ENCODE data around the gene RAP1A.
"Not testable (repeated sequence)": the region's sequence is repeated elsewhere in the genome, so short reads cannot be mapped to it uniquely, and the experiment has no call there.

The RAP1A gene

GRCh38 chr1:111669268-111669667 lies 49.7 kb downstream of the RAP1A start:
- no peak for DNase-seq

- no peak for DNase-seq
Observed at GRCh38 chr1:111671852-111672251, 52.3 kb downstream of the RAP1A start.

DNA sequence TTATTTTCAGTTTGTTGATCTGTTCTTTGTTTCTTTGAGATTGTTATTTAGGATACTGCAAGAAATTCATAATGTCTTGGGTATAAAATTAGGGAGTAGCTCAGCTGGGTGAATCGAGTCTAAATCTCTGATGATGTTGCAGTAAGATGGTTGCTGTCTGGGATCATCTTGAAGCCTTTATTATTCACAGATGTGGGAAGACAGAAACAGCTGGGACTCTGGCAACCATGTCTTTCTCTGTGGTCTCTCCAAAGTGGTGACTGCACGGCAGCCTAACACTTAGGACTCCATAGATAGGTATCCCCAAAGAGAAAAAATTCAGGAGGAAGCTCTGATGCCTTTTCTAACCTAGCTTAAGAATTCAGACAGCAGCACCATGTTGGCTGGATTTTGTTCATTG lies 52.7 kb downstream of the RAP1A start:
- no peak for DNase-seq

- no peak for DNase-seq
Observed at GRCh38 chr1:111677604-111678003, 58.0 kb downstream of the RAP1A start.

- no peak for DNase-seq
Observed at GRCh38 chr1:111679541-111679940, 60.0 kb downstream of the RAP1A start.

DNA sequence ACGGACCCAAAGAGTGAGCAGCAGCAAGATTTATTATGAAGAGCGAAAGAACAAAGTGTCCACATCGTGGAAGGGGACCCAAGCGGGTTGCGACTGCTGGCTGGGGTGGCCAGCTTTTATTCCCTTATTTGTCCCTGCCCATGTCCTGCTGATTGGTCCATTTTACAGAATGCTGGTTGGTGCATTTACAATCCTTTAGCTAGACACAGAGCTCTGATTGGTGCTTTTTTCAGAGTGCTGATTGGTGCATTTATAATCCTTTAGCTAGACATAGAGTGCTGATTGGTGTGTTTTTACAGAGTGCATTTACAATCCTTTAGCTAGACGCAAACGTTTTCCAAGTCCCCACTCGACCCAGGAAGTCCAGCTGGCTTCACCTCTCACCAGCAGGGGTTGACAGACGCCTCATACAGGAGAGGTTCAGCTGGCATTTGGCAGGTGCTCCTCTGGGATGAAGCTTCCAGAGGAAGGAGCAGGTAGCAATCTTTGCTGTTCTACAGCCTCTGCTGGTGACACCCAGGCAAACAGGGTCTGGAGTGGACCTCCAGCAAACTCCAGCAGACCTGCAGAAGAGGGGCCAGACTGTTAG lies 60.7 kb downstream of the RAP1A start:
- not testable (repeated sequence) for DNase-seq

- DNase-seq = not testable (repeated sequence)
Observed at GRCh38 chr1:111685293-111686153, 65.9 kb downstream of the RAP1A start.

- no peak for DNase-seq
Observed at GRCh38 chr1:111690306-111690617, 70.7 kb downstream of the RAP1A start.

GRCh38 chr1:111691886-111692285 lies 72.3 kb downstream of the RAP1A start:
- no peak for DNase-seq

DNA sequence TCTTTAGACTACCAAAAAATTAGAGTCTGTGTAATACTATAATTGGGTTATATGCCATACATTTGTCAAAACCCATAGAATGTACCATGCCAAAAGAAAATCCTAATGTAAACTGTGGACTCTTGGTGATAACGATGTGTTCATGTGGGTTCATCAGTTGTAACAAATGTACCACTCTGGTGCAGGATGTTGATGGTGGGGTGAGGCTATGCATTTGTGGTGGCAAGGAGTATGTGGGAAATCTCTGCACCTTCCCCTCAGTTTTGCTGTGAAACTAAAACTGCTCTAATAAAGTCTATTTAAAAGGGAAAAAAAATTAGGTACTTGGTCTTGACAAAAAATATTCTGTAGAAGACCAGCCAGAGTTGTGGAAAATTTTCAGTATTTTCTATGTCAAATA lies 76.2 kb downstream of the RAP1A start:
- no peak for DNase-seq

GRCh38 chr1:111696330-111696729 lies 76.7 kb downstream of the RAP1A start:
- no peak for DNase-seq

DNA sequence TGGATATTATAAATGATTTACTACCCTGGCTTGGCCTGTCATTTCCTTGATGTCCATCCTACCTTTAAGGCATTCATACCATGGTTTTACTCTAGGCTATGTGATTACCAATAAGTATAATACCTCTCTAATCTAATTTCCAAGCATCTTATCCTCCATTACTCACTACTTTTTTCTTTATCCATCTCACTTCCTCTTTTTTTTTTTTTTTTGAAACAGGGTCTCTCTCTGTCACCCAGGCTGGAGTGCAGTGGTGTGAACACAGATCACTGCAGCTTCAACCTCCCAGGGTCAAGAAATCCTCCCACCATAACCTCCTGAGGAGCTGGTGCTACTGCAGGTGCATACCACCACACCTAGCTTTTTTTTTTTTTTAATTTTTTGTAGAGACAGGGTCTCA lies 79.7 kb downstream of the RAP1A start:
- DNase-seq = no peak

- DNase-seq = no peak
Observed at GRCh38 chr1:111702504-111703050, 83.0 kb downstream of the RAP1A start.

GRCh38 chr1:111704240-111704639 lies 84.7 kb downstream of the RAP1A start:
- DNase-seq = no peak

DNA sequence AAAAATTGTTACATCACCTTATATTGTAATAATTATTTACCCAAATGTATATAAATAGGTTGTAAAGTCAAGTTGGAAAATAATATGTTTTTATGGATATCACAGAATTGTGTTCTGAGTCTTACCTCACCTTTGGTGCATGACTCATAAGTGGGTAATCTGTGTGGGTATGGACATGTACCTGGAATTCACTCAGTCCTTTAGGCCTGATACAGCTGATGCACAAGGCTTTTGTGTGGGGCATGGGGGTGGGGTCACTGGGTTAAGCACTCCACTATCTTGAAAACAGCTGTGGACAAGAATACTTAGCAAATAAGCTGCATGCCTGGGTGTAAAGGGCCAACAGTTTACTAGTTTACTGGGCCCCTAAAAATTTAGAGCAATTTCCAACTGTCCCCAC lies 85.2 kb downstream of the RAP1A start:
- DNase-seq = no peak

DNA sequence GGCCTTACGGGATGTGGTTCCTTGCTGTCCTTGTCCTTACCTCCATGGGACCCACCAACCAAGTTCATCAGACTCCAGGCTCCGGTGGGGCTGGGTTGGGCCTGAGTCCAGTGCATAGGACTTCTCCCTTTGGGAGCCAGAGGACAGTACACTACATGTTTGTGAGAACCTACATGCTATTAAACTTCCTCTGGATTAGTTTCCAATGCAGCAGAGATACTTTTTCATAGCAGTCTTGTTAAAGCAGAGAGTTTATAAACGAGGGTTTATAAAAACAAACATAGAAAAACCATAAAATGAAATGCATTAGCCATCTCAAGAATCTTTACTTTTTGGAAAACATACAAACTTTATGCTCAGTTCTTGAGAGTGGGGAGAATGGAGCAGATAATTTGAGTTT lies 86.3 kb downstream of the RAP1A start:
- no peak for DNase-seq

DNA sequence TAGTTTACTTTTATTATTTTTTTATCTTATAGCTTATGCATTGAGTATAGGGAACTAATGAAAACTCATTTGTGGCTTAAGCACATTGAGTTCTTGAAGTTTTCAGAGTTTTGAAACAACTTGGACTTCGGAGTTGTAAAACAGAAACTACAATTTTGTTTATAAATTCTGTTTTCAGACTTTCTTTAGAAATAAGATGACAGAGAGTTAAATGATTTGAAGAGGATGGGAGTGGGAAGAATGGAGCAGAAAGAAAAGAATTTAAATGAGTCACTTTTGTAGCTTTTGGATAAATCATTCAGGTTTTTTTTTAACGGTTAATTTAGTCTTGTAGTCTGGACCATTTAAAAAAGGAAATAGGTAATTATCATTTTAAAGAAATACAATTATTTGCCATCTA lies 87.3 kb downstream of the RAP1A start:
- DNase-seq = no peak

DNA sequence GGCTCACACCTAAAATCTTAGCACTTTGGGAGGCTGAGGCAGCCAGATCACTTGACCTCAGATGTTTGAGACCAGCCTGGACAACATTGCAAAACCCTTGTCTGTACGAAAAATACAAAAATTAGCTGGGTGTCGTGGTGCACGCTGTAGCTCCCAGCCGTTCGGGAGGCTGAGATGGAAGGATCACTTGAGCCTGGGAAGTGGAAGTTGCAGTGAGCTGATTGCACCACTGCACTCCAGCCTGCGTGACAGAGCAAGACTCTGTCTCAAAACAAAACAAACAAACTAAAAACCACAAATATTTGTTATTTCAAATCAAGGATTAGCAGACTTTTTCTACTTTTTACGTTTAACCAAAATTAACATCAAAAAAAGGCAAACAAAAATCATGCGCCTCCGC lies 88.3 kb downstream of the RAP1A start:
- no peak for DNase-seq

DNA sequence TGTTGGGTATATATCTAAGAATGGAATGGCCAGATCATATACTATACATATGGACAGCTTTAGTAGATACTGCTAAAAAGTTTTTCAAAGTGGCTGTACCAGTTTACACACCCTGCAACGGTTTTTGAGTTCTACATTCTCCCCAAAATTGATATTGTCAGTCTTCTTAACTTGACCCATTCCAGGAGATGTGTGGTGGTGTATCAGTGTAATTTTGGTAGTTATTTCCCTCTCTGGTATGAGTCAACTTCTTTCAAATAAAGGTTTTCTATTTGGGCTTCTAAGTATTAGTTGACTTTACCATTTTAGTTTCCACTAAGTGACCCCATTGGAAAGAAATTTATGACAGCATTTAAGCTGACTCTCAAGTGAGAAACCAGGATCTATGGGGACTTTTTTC lies 90.4 kb downstream of the RAP1A start:
- no peak for DNase-seq

DNA sequence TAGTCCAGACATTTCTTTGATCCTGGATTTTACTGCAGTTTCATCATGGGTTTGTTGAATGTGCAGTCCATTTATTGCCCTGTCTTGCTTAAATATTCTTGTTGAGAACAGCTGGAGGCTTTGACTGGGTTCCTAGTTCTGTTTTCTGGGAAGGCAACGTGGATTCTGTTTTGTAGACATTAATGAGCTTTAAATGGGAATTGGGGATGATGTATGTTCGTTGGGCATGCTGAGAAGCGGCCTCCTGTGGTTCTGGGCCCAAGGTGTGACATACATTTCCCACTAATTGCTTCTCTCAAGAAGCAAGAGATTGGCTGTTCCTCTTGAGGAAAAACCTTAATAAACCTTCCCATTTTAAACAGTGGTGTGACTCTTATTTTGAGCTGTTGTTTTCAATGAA lies 96.7 kb downstream of the RAP1A start:
- no peak for DNase-seq

GRCh38 chr1:111717450-111717849 lies 97.9 kb downstream of the RAP1A start:
- no peak for DNase-seq

- DNase-seq = no peak
Observed at GRCh38 chr1:111719135-111719534, 99.5 kb downstream of the RAP1A start.

DNA sequence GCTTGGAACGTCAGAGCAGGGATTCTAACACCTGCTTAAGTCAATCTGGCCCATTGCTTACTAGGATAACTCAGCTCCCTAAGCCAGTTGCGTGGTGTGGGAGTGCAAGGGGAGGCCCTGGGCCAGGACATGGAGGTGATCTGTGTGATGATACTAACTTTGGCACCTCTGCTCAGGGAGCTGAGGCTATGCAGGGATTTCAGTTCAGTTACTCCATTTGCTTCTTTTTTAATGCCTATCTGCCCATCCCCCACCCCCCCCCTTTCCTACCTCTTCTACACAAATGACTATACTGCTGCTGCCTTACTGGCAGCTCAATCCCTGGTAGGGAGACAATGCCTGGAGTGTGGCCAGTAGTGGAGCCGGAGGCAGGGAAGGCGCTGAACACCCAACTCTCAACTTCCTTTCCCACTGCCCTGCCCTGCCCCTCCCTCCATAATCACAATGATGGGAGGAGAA lies 100.1 kb downstream of the RAP1A start:
- no peak for DNase-seq

GRCh38 chr1:111720274-111720976 lies 100.8 kb downstream of the RAP1A start:
- no peak for DNase-seq
